ENCODE measurements around the gene CAMTA1.

CAMTA1 gene

DNA sequence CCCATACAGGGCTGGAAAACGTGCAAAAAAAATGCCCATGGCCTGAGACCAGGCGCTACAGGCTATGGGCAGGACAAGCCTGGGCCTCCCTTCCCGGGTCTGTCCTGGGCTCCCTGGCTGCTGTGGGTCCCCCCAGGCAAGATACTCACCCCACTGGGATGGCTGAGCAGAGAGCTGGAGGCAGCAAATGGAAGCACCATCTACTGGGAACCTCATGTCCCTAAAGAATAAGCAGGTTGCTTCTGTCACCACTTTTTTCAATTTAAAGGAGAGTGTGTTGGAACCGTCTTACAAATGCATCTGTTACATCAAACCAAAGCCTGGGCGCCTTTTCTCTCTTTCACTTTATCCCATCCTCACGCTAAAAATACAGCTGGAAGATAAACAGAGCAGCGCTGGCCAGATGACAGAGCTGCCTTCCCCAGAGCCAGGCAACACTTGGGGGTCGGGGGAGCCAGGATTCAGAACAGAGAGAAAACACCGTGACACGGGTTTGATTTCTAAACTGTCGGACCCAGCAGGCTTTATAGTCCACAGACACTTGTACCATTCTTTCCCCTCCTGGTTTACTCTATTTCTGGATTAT lies 723.8 kb downstream of the CAMTA1 start:
- ChIA-PET POLR2A (ENCODE audit: low non-redundant PET) (no interaction called here), CTCF (interaction anchor here (0.6 kb wide), 2 partner anchors 53 to 1359 kb away, joined by 3 to 6 read pairs; no protein-coding TSS in a partner anchor)
- H3K27ac ChIP-seq = no peak overlapping the region
- DNase-seq (ENCODE audit: low spot score) = no peak
- TF ChIP-seq, protein P1, sequence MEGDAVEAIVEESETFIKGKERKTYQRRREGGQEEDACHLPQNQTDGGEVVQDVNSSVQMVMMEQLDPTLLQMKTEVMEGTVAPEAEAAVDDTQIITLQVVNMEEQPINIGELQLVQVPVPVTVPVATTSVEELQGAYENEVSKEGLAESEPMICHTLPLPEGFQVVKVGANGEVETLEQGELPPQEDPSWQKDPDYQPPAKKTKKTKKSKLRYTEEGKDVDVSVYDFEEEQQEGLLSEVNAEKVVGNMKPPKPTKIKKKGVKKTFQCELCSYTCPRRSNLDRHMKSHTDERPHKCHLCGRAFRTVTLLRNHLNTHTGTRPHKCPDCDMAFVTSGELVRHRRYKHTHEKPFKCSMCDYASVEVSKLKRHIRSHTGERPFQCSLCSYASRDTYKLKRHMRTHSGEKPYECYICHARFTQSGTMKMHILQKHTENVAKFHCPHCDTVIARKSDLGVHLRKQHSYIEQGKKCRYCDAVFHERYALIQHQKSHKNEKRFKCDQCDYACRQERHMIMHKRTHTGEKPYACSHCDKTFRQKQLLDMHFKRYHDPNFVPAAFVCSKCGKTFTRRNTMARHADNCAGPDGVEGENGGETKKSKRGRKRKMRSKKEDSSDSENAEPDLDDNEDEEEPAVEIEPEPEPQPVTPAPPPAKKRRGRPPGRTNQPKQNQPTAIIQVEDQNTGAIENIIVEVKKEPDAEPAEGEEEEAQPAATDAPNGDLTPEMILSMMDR (conservative IDR thresholded peaks at IDR 0.05; ENCODE audit: low read depth) = no peak

DNA sequence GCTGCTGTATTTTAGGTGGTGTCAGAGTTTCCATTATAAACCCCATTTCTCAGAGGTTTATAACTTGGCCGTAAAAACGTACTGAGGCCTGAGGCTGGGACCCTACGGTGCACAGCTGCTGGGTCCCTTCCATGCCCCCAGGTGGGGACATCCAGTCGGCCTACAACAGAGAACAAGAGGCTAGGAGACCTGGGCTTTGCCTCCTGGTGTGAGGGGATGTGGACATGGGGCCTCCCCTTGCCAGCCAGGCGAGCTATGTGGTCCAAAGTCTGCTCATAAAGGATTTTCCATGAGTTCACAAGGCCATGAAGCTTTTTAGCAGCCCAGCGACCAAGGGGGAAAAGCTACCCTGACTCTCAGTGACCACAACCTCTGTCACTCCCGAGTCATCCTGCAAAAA lies 724.3 kb downstream of the CAMTA1 start:
- POLR2A ChIA-PET (ENCODE audit: low non-redundant PET) = no interaction called here
- CTCF ChIA-PET = interaction anchor here (0.6 kb wide), 2 partner anchors 53 to 1359 kb away, joined by 3 to 6 read pairs; no protein-coding TSS in a partner anchor
- no peak for DNase-seq (ENCODE audit: low spot score)
- TF ChIP-seq, protein P1 (conservative IDR thresholded peaks at IDR 0.05; ENCODE audit: low read depth) = no peak
- no peak overlapping the region for H3K27ac ChIP-seq

DNA sequence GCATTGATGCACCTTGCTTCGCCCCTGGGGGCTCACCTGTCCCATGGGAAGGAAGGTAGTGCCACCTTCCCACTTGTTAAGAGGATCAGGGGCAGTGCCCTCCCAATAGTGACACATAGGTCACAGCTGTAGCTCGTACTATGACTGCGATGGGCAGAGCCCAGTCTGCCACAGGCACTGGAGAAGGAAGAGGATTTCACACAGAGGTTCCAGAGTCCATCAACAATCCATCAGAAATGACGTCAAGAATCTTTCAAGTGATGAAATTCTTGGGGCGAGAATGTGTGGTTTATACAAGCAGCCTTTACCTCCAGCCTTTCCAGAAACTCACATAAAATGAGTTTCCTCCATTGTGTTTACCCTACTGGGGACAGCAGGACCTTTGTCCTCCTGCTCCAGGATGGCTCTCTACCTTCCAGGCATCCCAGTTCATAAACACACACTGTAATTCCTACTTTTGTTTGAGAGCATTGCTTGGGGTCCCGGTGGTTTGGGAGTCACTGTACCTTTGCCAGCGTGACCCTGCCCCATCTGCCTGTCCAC lies 725.2 kb downstream of the CAMTA1 start:
- no peak overlapping the region for H3K27ac ChIP-seq
- DNase-seq (ENCODE audit: low spot score) = no peak
- CTCF ChIA-PET = no interaction called here
- TF ChIP-seq, protein P1 (conservative IDR thresholded peaks at IDR 0.05; ENCODE audit: low read depth) = no peak
- POLR2A ChIA-PET (ENCODE audit: low non-redundant PET) = no interaction called here

DNA sequence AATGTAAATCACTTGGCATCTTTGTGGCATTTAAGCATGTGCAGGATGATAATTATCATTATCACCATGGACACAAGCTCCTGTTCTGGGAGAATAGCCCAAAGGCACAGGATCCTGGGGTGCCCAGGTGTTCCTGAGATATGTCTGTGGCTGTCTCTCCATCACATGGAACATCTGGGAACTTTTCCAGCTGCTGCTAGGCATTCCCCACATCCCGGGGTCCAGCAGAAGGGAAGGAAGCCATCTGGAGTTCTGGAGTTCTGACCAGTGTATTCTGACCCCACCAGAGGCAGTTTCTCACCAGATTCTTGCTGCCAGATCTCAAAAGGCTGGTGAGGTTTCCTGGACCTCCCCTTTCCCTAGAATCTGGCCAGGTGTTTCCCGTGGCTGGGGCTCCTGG lies 726.1 kb downstream of the CAMTA1 start:
- no peak overlapping the region for H3K27ac ChIP-seq
- ChIA-PET CTCF (interaction anchor here (0.8 kb wide), 1 partner anchor 17 kb away, joined by 5 read pairs; no protein-coding TSS in a partner anchor), POLR2A (ENCODE audit: low non-redundant PET) (no interaction called here)
- TF ChIP-seq, protein P1 (conservative IDR thresholded peaks at IDR 0.05; ENCODE audit: low read depth) = no peak
- DNase-seq (ENCODE audit: low spot score) = no peak

DNA sequence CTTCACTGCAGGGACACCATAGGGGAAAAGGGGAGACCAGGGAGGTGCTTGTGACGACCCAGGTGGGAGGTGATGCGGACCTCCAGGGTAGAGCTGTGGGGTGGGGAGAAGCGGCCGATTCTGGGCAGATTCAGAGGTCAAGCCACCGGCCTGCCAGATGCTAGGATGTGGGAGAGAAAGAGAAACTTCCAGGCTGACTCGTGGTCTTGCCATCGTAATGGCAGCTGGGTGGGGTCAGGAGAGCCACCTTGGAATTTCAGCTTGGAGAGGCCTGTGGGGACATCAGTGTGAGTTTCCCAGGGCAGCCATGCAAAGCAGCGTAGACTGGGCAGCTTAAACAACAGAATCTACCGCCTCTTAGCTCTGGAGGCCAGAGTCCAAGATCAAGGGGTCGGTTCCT lies 727.8 kb downstream of the CAMTA1 start:
- ChIA-PET POLR2A (ENCODE audit: low non-redundant PET) (no interaction called here), CTCF (no interaction called here)
- H3K27ac ChIP-seq = no peak overlapping the region
- no peak for DNase-seq (ENCODE audit: low spot score)
- TF ChIP-seq, protein P1 (conservative IDR thresholded peaks at IDR 0.05; ENCODE audit: low read depth) = no peak

DNA sequence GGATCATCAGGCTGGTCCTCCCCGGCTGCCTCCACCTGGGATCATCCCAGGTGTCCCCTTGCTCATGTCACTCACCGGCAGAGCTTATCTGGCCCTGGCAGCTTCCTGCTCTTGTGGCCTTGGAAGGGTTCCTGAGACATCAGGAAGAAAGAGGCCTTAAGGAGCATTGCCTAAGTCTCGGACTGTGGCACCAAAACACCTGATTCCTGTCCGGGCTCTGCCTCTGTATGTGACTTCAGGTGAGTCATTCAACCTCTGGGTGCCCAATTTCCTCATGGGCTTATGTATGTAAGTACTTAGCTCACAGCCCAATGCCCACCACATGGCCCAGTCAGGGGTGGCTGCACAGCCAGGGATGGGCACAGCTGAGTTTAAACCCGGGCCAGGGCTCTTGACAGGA lies 729.9 kb downstream of the CAMTA1 start:
- POLR2A ChIA-PET (ENCODE audit: low non-redundant PET) = no interaction called here
- no peak for DNase-seq (ENCODE audit: low spot score)
- no peak overlapping the region for H3K27ac ChIP-seq
- TF ChIP-seq, protein P1 (conservative IDR thresholded peaks at IDR 0.05; ENCODE audit: low read depth) = no peak
- CTCF ChIA-PET = interaction anchor here (0.6 kb wide), 1 partner anchor 1944 kb away, joined by 3 read pairs; no protein-coding TSS in a partner anchor
